Measurements from ENCODE around the gene KIAA1217.
A peak's percentile ranks its signal among the peaks of the same experiment; 100 is the strongest.

KIAA1217 gene

DNA sequence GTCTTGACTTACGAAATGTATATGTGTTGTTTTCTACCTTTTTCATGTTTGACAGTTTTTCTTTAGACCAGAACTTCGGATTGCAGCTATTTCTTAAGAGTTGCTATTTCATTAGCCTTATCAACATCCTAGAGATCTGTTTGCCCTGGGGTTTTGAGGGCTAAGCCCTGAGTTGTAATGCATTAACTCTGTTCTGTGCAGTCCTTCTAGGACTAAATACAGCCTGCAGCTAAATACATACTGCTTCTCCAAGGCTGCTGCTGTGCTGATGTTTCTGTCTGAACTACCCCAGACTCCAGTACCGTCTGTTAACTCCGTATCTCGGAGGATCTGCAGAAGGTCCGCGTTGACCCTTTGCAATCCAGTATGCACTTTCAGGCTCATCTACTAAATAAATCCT, 26.5 kb downstream of the KIAA1217 start:
- TF ChIP-seq, protein P1, sequence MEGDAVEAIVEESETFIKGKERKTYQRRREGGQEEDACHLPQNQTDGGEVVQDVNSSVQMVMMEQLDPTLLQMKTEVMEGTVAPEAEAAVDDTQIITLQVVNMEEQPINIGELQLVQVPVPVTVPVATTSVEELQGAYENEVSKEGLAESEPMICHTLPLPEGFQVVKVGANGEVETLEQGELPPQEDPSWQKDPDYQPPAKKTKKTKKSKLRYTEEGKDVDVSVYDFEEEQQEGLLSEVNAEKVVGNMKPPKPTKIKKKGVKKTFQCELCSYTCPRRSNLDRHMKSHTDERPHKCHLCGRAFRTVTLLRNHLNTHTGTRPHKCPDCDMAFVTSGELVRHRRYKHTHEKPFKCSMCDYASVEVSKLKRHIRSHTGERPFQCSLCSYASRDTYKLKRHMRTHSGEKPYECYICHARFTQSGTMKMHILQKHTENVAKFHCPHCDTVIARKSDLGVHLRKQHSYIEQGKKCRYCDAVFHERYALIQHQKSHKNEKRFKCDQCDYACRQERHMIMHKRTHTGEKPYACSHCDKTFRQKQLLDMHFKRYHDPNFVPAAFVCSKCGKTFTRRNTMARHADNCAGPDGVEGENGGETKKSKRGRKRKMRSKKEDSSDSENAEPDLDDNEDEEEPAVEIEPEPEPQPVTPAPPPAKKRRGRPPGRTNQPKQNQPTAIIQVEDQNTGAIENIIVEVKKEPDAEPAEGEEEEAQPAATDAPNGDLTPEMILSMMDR (conservative IDR thresholded peaks at IDR 0.05), result no peak
- H3K27ac ChIP-seq, result no peak overlapping the region

DNA sequence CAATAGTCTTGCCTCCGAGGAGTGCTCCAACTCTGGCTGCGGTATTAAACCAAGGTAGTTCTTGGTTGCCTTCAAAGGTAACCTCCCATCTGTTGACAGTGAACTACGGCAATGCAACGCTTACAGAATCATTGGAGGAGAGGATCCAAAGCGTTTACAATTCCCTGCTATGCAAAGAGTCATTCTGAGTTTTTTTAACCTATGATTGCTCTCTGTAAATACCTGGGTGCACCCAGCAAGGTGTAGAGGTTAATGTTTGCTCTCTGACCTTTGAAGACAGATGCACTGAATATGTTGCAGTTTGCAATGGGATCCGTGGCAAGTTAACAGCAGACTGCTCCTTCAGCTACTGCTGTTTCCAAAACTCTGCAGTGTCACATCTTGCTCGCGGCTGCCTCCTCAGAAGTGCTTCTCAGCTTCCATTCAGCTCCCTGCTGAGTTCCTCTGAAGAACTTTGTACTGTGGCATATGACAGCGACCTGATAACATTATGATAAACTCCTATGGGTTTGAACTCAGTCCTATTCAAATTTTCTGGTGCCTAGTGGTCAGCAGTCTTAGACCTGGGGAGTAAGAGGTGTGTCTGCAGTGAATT, 29.0 kb downstream of the KIAA1217 start:
- TF ChIP-seq, protein P1 (conservative IDR thresholded peaks at IDR 0.05), result no peak
- peak overlapping the region; percentile 90 for H3K27ac ChIP-seq

DNA sequence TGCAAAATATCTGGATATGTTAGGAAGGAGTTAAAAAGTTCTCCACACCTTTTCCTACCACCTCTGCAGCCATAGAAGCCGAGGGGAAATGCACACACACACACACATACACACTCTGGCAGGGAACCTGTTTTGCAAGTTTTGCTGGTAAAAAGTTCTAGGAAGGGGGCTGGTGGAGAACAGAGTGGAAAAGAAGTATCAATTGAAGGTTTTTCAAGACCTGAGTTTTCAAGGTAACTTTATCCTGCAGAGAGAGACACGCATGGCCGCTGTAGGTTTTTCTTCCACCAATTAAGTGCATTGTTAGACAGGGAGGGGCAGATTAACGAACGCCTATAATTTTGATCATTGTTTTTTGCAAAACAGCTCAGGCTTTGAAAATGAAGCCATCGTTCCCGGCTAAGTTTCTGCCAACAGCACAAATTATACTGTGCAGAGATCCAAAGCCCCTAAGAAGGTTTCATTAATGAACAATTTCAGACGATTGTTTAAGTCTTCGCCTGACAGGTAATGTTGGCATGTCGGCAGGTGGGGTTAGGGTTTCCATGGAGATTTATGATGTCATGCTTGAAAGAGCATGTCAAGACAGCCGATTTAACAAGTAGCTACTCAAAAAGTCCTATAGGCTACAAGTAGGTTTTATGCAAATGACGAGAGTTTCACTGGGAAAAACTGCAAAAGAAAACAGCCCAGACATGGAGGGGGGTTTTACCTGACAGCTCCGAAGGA, 29.7 kb downstream of the KIAA1217 start:
- peak overlapping the region; percentile 90 for H3K27ac ChIP-seq
- TF ChIP-seq, protein P1 (conservative IDR thresholded peaks at IDR 0.05), result no peak

DNA sequence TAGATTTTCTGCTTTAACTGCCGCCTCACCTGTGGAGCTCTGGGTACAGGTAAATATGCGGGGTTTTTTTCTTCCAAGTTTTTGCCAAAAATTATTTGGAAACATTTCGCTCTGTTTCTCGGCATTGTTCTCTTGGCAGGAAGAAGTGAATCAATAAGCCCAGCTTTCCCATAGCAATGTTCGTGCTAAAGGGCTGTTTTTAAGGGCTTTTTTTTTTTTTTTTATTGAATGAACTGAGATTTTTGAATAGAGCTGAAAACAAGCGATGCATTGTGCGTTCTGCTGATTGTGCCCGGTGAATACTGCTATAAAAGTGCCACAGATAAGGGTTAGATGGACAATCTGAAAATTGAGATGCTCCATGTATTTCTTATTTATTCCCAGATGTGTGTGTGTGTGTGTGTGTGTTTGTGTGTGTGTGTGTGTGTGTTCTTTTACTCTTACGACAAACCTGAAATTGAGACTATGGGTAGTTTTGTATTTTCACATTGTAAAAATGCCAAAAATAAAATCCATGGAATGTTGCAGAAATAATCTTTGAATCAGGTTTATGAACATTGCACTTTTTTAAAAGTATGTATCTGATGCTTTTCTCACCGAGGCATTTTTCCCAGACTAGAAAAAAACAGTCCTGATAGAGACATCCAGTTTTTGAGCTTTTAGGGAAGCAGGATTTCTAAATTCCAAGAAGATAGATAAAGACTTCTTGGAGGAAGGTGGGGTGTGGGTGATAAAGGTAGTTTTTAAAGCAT, 30.5 kb downstream of the KIAA1217 start:
- peak overlapping the region; percentile 90 for H3K27ac ChIP-seq
- TF ChIP-seq, protein P1 (conservative IDR thresholded peaks at IDR 0.05), result no peak

DNA sequence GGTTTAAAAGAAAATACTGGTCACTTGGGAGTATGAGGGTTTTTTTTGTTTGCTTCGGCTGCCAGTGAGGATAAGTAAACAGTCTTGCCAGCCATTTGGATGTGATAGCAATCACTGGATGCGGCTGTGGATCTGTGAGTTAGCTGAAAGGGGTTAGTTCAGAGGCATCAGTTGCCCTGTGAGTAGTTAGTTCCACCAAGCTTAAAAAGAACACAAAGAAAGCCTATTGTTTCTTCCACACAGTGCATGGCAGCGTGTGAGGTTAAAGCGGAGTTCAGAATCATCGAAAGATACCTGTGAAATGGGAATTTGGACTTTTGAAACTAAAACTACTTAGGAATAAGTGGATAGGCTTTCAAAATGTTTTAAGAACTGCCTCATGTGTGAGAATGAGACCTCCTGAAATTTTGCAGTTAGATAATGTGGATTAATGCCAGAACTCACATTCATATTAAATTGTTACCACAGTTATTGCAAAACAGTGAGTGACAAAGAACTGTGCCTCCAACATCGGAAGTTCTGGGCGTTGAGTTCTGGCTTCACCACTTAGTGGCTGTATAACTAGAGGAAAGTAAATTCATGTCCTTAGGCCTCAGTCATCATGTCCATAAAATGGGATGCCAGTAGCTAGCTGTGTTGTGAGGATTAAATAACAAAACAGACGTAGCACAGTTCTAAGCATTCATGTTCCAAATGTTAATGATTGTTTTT, 31.3 kb downstream of the KIAA1217 start:
- TF ChIP-seq, protein P1 (conservative IDR thresholded peaks at IDR 0.05), result no peak
- H3K27ac ChIP-seq, result peak overlapping the region; percentile 90

DNA sequence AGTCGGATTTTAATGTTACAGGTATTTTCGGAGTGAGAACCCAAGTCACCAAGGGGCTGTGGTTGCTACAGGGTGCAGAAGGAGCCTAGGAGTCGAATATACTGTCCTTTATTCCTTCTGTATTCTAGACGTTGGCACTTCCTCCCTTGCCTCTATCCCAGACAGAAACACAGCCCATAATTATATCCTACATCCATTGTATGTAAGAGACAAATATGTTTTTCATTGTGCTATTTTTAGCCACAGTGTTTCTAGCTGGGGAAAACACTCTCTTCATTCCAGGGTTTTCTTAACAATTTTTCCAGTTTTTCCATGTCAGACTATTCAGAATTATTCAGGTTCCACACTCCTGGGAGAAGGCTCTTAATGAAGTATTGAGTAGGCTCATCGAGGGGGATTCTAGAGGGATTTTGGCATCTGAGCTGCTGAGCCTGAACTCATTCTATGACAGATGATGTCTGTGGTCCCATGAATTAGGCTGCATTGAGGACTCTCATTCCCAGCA, 32.6 kb downstream of the KIAA1217 start:
- peak overlapping the region; percentile 90 for H3K27ac ChIP-seq
- TF ChIP-seq, protein P1 (conservative IDR thresholded peaks at IDR 0.05), result no peak

Measured in VCaP (cell line).